Stimulated activated CD4-positive, alpha-beta T cell treated with anti-CD3 and anti-CD28 coated beads, Interleukin-2, amount 100 ng/mL, for 24 hours (primary cell): ENCODE measurements around the gene SSTR3.
A peak's percentile ranks its signal among the peaks of the same experiment; 100 is the strongest.
"Not testable (repeated sequence)": the region's sequence is repeated elsewhere in the genome, so short reads cannot be mapped to it uniquely, and the experiment has no call there.

Source experiments
- DNase-seq, 2 donors: peaks; one replicate each; pipeline ENCODE4 v3.0.0-alpha.2; 2020

Gene SSTR3

DNA sequence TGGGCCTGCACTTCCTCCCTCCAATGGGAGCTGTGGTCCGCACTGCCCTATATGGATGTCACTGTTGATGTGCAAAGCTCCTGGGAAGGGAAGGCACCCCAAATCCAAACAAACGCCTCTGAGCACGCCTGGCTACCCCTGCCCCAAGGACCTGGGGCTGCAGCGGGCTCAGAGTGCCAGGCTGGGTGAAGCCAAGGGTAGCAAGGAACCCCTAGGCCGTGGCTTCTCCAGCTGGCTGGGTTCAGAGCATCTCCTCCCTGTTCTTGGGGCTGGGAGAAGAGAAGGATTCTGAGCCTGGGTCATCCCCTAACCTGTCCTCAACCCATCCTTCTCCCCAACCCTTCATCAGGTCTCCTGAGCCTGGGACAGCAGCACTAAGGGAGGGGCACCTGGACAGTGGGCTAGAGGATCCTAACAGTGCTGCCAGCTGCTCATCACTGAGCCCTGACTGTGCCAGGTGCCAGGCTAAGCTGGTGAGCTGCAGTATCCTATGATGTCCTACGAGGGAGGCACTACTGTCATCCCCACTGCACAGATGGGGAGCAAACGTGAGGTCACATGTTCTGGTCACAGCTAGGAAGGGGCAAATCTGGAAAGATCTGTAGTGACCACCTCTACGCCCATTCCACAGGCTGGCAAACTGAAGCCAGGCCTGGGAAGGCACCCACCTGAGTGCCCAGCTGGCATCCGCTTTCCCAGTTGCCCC is 3.0 kb downstream of the SSTR3 start:
- peak in 1 of 2 donors; percentile 1 for DNase-seq

DNA sequence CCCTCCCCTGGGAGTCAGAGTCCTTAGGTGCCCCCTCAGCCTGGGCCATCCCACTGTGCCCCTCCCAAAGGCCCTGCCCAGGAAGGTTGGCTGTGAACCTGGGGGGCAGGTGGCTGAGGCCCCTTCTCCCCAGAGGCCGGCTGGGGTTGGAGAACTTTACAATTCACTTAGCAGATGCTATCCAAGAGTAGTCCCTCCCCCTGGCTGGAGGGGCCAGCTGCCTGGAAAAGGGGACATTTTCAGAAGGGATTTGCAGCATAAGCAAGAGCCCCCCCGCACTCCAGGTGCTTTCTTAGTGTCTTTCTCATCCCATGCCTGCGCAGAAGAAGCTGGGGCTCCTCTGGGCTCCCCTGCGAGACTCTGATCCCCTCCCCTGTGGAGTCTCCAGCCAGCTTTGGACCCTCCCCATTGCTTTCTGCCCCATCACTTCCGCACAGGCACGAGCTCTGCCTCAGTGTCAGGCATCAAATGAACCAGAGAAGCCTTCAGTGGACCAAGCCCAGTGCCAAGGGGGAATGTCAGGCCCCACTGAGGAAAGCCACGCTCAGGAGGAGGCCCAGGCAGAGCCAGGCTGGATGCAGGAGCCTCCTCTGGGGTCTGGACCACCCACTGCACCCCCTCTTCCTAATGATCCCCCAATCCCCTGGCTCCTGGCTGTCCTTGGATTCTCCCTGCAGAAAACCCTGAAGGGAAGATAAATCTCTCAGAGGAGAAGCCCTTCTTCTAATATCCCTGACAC is 3.7 kb downstream of the SSTR3 start:
- DNase-seq, result peak in 1 of 2 donors; percentile 1

- DNase-seq, result no peak
Measured at GRCh38 chr22:37207981-37208380, 4.3 kb downstream of the SSTR3 start.

- DNase-seq, result no peak
Measured at GRCh38 chr22:37206841-37207821, 5.1 kb downstream of the SSTR3 start.

DNA sequence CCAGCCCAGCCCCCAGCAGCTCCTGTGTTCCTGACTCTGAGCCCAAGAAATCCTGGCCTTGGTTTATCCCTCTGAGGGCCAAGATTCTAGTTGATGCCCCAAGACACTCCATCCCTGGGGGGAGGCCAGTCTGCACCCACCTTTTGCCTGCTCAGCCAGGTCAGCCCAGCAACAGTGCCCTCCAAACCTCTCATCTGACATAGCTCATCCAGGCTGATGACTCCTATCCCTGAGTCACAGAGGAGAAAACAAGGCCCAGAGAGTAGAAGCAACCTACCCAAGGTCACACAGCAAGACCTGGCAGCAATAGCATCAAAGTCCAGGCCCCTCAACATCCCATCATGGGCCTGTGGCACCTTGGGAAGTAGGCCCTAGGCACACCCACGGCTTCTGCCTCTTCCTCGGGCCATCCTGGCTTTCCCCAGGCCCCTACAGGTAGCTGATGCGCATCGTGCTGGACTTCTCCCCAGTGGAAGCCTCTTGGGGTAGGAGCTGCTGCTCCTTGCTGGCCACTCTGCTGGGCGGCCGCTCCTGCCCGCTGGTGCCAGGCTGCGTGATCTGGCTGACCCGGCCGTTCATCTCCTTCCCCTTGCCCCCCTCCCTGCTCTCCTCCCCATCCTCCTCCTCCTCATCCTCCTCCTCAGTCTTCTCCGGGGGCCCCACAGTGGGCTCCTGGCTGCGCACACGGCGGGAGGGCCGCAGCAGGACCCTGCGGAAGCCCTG is 6.0 kb downstream of the SSTR3 start:
- no peak for DNase-seq

DNA sequence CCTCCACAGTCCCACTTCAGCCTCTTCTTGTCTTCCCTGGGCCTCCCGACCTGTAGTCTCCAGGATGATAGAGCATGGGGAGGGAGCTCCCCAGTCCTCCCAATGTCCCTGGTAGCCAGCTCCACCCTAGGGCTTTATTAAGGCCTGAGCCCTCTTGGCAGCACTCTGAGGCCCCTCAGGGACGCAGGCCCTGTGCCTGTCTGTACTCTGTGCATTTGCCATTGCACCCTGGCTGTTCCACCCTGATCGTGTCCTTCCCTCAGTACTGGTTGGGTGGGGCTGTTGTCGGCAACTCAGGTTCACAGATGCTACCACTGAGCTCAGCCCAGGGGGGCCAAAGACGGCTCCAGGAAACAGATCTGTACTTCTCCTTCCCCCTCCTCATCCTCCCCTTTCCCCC is 7.2 kb downstream of the SSTR3 start:
- no peak for DNase-seq

GRCh38 chr22:37204045-37204655 is 8.1 kb downstream of the SSTR3 start:
- no peak for DNase-seq

DNA sequence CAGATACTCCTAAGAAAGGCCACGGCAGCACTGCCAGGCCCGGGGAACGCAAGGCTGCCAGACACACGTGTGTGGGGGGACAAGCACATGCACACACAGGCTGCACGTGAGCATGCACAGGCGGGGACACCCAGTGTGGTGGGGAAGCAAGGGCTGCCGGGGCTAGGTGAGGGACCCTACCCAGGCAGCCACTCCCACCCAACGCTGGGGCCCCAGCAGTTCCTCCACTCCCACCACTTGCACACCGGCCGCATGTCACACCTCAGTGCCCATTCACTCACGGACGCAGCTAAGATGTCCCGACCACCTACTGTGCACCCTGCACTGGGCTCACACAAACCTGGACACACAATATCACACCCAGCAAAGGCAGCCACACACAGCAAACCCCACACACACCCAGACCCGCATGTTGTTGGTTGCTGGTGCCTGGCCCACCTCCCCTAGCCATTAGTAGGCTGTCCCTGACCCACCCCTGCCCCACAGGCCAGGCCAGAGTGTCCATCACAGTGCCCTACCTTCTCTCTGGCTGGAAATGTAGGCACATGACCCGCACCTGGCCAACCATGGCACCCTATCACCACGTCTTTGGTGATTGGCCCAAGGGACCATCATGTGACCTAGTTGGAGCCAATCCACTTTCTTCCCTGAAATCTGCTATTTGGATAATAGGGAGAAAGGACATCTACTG is 8.8 kb downstream of the SSTR3 start:
- no peak for DNase-seq

DNA sequence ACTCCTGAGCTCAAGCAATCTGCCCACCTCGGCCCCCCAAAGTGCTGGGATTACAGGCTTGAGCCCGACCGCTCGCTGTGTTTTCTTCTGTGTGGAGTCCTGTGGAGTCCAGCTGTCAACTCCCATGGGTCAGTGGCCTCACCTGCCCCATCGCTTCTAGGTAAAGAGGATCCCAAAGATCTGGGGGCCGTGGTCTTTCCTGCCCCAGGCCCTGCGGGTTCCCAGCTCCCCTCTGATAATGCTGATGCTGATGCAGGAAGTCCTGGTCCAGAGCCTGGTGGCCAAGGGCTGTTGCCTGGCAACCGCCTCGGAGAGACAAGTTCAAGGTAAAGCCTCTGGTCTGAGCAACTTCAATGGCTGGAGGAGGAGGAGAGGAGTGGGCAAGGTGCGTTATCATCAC is 9.6 kb downstream of the SSTR3 start:
- DNase-seq, result no peak

GRCh38 chr22:37202001-37202555 is 10.2 kb downstream of the SSTR3 start:
- no peak for DNase-seq

DNA sequence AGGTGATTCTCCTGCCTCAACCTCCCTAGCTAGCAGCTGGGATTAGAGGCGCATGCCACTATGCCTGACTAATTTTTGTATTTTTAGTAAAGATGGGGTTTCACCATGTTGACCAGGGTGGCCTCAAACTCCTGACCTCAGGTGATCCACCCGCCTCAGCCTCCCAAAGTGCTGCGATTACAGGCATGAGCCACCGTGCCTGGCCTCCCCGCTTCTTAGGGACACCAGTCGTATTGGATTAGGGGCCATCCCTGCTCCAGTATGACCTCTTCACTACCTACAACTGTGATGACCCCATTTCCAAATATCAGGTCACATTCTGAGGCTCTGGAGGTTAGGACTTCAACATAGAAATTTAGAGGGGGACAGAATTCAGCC is 10.8 kb downstream of the SSTR3 start:
- not testable (repeated sequence) for DNase-seq

- no peak for DNase-seq
Measured at GRCh38 chr22:37199760-37200108, 12.5 kb downstream of the SSTR3 start.

GRCh38 chr22:37199103-37199759 is 13.0 kb downstream of the SSTR3 start:
- peak; percentile 99 to 100 for DNase-seq

GRCh38 chr22:37198258-37199102 is 13.8 kb downstream of the SSTR3 start:
- peak; percentile 97 to 98 for DNase-seq

- DNase-seq, result no peak
Measured at GRCh38 chr22:37197451-37198257, 14.6 kb downstream of the SSTR3 start.

DNA sequence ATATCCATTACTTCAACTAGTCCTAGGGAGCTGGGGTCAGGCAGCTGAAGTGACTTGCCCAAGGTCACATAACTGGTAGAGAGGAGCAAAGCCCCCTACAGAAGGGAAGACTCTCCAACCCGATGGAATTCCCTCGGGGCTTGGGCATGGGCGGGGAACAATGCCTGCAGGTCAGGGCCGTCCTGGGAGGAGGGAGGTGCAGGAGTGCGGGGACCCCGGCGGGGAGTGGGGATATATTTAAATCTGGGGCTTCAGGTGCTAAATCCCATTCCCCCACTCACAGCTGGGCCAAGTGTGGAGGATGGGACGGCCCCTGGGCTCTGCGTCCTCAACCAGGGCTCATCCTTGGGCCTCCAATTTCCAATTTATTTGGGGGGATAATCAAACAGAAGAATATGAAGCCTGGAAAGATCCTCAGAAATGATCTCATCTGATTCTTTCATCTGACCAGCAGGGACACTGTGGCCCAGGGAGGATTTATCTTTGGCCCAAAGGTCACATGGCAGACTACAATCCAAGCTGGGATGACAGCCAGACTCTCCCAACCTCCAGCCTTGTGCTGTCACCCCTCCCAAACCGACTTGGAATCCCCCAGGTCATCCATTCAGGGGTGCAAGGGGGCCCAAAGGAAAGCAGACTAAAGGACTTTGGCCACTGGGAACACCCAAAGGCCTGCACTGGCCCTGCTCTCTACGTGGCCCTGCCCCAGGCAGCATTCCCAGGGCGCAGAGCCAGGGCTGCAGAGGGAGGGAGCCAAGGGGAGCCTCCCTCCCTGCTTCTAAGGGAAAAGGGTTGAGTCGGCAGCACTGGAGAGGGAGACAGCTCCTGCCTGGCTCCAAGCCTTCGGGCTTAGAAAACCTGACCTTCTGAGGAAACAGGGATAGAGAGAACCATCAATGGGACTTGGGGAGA is 15.5 kb downstream of the SSTR3 start:
- no peak for DNase-seq

DNA sequence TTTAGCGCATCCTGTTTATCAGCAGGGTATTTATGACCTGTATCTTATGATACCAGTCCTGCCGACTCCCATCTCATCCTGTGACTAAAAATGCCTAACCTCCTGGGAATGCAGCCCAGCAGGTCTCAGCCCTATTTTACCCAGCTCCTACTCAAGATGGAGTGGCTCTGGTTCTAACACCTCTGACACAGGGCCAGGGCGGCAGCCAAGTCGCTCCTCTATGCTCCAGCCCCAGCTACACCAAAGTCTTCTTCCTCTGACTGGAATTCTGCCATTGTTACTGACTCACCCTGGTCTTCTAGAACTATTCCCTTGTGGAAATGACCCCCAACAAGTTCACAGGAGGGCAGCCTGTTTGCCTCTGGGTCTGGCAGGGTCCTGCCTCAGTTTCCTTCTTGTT is 16.4 kb downstream of the SSTR3 start:
- no peak for DNase-seq

- DNase-seq, result no peak
Measured at GRCh38 chr22:37194750-37195149, 17.5 kb downstream of the SSTR3 start.
